Left renal pelvis (tissue), 4 donors: ENCODE data around the gene MTMR1. TPM values are rescaled to one million over a fixed set of nuclear protein-coding genes. Genes with fewer than 3 reads are reported as not detected.

Experiments
- DNase-seq, 4 donors: peaks; one replicate each; pipeline ENCODE4 v3.0.0-alpha.2; 2013; ENCODE audit warnings: low read depth in 4 of 4, low spot score in 3 of 4
- polyA plus RNA-seq, 4 donors: library from polyadenylated mRNA; unstranded; fragments of 120-200 nt; gene quantifications; one replicate each; pipeline ENCODE4 v1.2.1, GENCODE V29; 2013; ENCODE audit not compliant: insufficient read length in 4 of 4

MTMR1 gene
- polyA plus RNA-seq, 4 donors, result 20.1 to 31.5 (median 26.9) TPM

GRCh38 chrX:150696331-150696730, 3.1 kb downstream of the MTMR1 start:
- DNase-seq, result no peak

DNA sequence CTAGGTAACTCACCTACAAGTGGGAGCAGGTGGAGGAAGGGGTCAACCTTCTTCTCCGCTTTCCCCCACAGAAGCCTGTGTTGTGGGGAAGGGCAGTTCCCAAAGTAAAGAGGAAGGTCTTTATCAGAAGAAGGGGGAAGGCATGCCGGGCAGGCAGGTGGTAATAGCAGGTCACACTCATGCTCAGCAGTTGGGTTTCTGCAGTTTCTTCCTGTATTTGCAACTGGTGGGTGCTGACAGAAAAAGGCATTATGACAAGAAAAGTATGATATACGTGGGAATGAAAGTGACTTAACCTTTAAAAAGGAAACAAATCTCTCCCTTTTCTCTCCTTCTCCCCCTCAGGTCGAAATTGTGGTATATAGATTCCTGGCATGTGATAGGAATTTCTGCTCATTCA, 3.7 kb downstream of the MTMR1 start:
- DNase-seq, result no peak

- no peak for DNase-seq
Observed at GRCh38 chrX:150697641-150698040, 4.4 kb downstream of the MTMR1 start.

DNA sequence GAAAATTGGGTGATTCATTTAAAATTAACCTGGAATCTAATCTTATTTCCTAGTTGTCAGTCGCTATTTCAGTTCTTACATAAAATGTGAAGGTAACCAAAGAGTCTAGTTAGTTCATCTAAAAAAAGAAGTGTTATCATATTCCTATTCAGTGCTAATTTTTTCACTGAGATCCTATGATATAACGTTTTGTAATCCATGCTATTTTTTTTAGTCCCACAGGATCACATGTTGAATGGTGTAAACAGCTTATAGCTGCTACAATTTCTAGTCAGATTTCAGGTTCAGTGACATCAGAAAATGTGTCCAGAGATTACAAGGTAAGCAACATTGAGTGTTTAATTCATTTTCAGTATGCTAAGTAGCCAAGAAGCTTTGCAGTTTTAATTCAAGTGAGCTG, 5.8 kb downstream of the MTMR1 start:
- DNase-seq, result no peak

- DNase-seq, result no peak
Observed at GRCh38 chrX:150700107-150700506, 6.9 kb downstream of the MTMR1 start.

DNA sequence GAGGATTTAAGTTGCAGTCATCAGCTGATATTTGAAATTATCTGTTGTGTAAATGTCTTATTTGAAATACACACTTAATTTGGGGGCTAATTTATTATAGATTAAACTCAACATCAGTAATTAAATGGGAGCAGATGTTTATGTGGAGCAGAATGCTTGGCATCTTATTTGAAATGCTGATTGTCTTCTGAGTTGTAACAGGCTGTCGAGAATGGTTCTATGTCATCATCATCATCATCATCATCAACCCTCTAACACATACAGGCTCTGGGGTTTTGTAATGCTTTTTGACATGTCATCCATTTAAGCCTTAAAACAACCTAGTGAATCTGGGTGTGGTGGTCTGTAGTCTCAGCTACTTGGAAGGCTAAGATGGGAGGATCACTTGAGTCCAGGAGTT, 8.2 kb downstream of the MTMR1 start:
- no peak for DNase-seq

GRCh38 chrX:150702966-150703694, 9.9 kb downstream of the MTMR1 start:
- DNase-seq, result no peak

DNA sequence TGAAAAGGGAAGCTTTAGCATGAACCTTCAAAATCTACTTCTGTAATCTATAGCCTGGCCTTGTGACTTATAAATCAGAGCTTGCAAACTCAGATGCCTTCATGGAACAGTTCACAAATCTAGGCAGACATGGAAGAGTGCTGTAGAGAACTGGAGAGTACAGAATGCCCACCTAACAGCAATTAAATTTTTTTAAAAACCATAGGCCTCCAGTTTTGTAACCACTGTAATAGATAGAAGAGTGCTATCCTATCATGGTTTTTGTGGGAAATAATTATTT, 10.4 kb downstream of the MTMR1 start:
- DNase-seq, result no peak

GRCh38 chrX:150704030-150704613, 10.9 kb downstream of the MTMR1 start:
- DNase-seq, result no peak

GRCh38 chrX:150712619-150713018, 19.4 kb downstream of the MTMR1 start:
- DNase-seq, result no peak

- no peak for DNase-seq
Observed at GRCh38 chrX:150715184-150715583, 22.0 kb downstream of the MTMR1 start.

DNA sequence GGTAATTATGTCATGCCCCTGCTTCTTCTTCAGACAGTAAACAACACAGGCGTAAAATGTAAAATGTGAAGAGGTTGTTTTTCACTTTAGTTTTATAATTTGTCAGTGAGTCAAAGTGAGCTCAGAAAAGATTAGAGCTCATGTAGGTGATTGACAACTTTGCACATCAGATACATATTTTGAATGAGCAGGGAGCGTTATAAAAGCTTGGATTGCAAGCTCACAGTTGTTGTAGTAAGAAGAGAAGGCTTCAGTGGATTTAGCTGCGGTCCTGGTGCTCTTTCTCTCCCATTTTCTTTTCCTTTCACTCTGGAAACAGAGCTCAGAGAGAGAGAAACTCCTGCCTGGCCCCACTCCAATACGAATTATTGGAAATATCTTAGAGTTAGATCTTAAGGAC, 26.4 kb downstream of the MTMR1 start:
- no peak for DNase-seq

DNA sequence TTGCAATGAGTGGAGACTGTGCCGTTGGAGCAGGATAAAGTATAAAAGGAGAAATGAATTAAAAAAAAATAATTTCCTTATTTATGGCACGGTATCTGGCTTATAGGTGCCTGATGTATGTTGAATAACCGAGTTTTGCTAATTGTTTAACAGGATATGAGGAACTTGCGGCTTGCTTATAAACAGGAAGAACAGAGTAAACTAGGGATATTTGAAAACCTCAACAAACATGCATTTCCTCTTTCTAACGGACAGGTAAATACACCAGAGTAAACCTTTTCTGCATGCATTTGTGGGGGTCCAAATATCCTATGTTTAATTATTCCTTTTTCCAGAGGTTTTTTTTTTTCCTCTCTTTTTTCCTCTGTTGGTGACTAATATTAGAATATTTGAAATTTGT, 36.8 kb downstream of the MTMR1 start:
- DNase-seq, result no peak

DNA sequence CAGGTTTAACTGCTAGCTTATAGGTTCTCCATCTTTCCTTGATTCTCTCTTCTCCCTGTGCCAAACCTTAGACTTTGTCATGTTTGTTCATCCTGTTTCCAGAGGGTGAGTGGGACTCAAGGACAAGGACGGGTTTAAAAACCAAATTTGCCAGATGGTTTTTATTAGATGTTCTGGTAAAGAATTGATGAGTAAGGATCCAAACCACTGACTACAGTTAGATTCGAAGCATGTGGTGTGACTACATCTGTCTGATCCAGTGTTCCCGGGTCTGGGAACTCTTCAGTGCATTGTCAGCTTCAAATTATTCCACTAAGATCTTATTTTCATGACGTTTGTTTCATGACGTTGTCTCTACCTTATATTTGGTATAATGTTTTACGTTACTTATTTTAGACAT, 37.5 kb downstream of the MTMR1 start:
- DNase-seq, result no peak

DNA sequence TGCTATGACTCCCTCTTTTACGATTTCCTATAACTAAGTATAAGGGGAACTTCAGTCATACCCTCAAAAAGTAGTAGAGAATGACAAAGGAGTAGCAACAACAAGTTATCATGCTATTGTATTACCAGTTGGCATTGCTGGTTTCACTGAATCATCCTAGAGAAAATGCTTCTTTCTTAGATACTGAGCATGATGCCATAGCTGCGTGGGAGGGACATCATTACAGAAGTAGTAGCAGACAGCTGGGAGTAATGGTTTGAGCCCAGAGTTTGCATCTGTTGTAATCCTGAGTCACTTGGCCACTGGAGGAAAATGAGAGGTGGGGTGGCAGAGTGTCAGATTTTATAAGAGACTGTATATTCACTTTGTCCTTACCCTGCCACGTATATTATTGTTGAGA, 38.6 kb downstream of the MTMR1 start:
- DNase-seq, result no peak

- DNase-seq, result no peak
Observed at GRCh38 chrX:150736475-150736874, 43.3 kb downstream of the MTMR1 start.

GRCh38 chrX:150752124-150752523, 58.9 kb downstream of the MTMR1 start:
- no peak for DNase-seq

DNA sequence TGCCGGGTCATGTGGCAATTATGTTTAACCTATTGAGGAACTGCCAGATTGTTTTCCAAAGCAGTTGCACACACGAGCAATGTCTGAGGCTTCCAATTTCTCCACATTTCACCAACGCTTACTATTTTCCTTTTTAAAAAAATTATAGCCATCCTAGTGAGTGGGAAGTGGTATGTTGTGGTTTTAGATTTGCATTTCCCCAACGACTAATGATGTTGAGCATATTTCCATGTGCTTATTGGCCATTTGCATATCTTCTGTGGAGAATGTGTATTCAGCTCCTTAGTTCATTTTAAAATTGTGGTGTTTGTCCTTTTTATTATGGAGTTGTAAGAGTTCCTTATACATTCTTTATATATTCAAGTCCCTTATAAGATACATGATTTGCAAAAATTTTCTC, 60.2 kb downstream of the MTMR1 start:
- DNase-seq, result no peak

DNA sequence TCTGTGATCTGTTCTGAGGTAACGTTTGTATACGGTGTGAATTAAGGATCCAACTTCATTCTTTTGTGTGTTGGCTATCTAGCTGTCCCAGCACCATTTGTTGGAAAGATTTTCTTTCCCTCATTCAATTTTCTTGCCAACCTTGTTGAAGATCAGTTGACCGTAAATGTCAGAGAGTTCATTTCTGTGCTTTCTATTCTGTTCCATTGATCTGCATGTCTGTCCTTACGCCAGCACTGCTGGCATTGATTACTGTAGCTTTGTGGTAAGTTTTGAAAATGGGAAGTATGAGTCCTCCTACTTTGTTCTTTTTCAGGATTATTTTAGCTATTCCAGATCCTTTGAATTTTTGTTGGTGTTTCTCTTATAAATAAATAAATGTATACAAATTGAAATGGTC, 60.8 kb downstream of the MTMR1 start:
- no peak for DNase-seq

GRCh38 chrX:150757371-150757770, 64.2 kb downstream of the MTMR1 start:
- no peak for DNase-seq

- no peak for DNase-seq
Observed at GRCh38 chrX:150759568-150760416, 66.6 kb downstream of the MTMR1 start.
